HG03460 (cell line): ENCODE data around the gene DNAI1.
"Not testable (repeated sequence)": the region's sequence is repeated elsewhere in the genome, so short reads cannot be mapped to it uniquely, and the experiment has no call there.

Source experiments
- ATAC-seq: cut with Tn5 transposase; IDR thresholded peaks from one replicate; pipeline ENCODE4 v1.9.1; 2021; ENCODE audit not compliant: unreplicated experiment

The DNAI1 gene

GRCh38 chr9:34532041-34532440, 73.4 kb downstream of the DNAI1 start:
- ATAC-seq, result not testable (repeated sequence)

- no peak for ATAC-seq
Observed at GRCh38 chr9:34536685-34537084, 78.1 kb downstream of the DNAI1 start.

GRCh38 chr9:34540827-34541226, 82.2 kb downstream of the DNAI1 start:
- ATAC-seq, result no peak

- ATAC-seq, result no peak
Observed at GRCh38 chr9:34541540-34541939, 82.9 kb downstream of the DNAI1 start.

- no peak for ATAC-seq
Observed at GRCh38 chr9:34544035-34544434, 85.4 kb downstream of the DNAI1 start.

GRCh38 chr9:34545497-34545896, 86.9 kb downstream of the DNAI1 start:
- no peak for ATAC-seq

- ATAC-seq, result no peak
Observed at GRCh38 chr9:34546102-34546833, 87.7 kb downstream of the DNAI1 start.

GRCh38 chr9:34546834-34547827, 88.5 kb downstream of the DNAI1 start:
- ATAC-seq, result no peak

- no peak for ATAC-seq
Observed at GRCh38 chr9:34547960-34548611, 89.5 kb downstream of the DNAI1 start.

- ATAC-seq, result no peak
Observed at GRCh38 chr9:34549407-34549732, 90.8 kb downstream of the DNAI1 start.

GRCh38 chr9:34550016-34550680, 91.5 kb downstream of the DNAI1 start:
- ATAC-seq, result no peak

GRCh38 chr9:34550681-34551270, 92.2 kb downstream of the DNAI1 start:
- ATAC-seq, result no peak

- no peak for ATAC-seq
Observed at GRCh38 chr9:34551751-34552605, 93.4 kb downstream of the DNAI1 start.

- ATAC-seq, result no peak
Observed at GRCh38 chr9:34552606-34552981, 94.0 kb downstream of the DNAI1 start.

GRCh38 chr9:34552986-34553385, 94.4 kb downstream of the DNAI1 start:
- ATAC-seq, result no peak

GRCh38 chr9:34553511-34554021, 95.0 kb downstream of the DNAI1 start:
- ATAC-seq, result no peak

GRCh38 chr9:34554211-34555001, 95.8 kb downstream of the DNAI1 start:
- ATAC-seq, result no peak

GRCh38 chr9:34555002-34555348, 96.4 kb downstream of the DNAI1 start:
- no peak for ATAC-seq

GRCh38 chr9:34555500-34555899, 96.9 kb downstream of the DNAI1 start:
- ATAC-seq, result no peak
